GM12873 (cell line): ENCODE data around the gene SLC41A1.

Experiments
- TF ChIP-seq, protein P1 (sequence below): IDR thresholded peaks from 2 replicates; pipeline ENCODE4 v1.5.1; 2012; ENCODE audit warnings: low read depth, mild to moderate bottlenecking, moderate library complexity, low read length, control low read depth; ENCODE audit not compliant: insufficient read depth; ENCODE audit errors: missing control alignments

The SLC41A1 gene

DNA sequence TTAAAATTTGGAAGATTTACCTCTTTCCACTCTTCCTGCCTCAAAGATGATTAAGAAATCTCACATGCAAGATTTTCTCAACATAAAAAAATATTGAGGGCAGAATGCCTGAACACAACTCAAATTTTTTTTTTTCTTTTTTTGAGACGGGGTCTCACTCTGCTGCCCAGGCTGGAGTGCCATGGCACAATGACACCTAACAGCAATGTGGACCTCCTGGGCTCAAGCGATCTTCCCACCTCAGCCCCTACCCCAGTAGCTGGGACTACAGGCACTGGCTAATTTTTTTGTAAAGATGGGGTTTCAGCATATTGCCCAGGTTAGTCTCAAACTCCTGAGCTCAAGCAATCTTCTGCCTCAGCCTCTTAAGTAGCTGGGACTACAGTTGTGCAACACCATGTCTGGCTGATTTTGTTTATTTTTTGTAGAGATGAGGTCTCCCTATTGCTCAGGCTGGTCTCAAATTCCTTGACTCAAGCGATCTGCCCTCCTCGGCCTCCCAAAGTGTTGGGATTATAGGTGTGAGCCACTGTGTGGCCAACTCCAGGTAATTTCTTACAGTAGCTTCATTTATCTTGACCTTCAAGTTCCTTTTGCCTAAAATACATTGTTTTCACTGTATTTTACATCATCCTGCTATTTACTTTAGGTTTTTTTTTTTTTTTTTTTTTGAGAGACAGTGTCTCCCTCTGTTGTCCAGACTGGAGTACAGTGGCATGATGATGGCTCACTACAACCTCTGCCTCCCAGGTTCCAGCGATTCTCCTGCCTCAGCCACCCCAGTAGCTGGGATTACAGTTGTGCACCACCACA is 73.4 kb downstream of the SLC41A1 start:
- TF ChIP-seq, protein P1, sequence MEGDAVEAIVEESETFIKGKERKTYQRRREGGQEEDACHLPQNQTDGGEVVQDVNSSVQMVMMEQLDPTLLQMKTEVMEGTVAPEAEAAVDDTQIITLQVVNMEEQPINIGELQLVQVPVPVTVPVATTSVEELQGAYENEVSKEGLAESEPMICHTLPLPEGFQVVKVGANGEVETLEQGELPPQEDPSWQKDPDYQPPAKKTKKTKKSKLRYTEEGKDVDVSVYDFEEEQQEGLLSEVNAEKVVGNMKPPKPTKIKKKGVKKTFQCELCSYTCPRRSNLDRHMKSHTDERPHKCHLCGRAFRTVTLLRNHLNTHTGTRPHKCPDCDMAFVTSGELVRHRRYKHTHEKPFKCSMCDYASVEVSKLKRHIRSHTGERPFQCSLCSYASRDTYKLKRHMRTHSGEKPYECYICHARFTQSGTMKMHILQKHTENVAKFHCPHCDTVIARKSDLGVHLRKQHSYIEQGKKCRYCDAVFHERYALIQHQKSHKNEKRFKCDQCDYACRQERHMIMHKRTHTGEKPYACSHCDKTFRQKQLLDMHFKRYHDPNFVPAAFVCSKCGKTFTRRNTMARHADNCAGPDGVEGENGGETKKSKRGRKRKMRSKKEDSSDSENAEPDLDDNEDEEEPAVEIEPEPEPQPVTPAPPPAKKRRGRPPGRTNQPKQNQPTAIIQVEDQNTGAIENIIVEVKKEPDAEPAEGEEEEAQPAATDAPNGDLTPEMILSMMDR = no peak
